Measurements from ENCODE around the gene DLGAP4. TPM values are rescaled to one million over a fixed set of nuclear protein-coding genes. Genes with fewer than 3 reads are reported as not detected.

Gene DLGAP4
- total and polyA plus RNA-seq, 9 of the 15 experiments (the other 6 are each of a cell fraction or from before 2014, with no cell fraction given) = 0.31 to 34.1 (median 4.5) TPM

GRCh38 chr20:36544134-36545018, 238.2 kb downstream of the DLGAP4 start:
- CTCF ChIA-PET (ENCODE audit: low intra/inter-chr PET ratio) = no interaction called here
- intact Hi-C loops (cut with micrococcal nuclease) = loop anchor here (10.0 kb wide), 1 partner anchor 110 kb away; no protein-coding TSS in a partner anchor
- BruUV-seq (replicated peaks) = no TSS peak
- TF ChIP-seq CHD7 (IDR thresholded peaks at IDR 0.05; ENCODE audit: low read depth, low read length) (no peak), ZFP36 (IDR thresholded peaks at IDR 0.05; ENCODE audit: low read depth, low read length, partially characterized antibody) (peak; percentile 52), EP400 (IDR thresholded peaks at IDR 0.05) (no peak), RBM25 (IDR thresholded peaks at IDR 0.05; ENCODE audit: low read depth, low read length, severe bottlenecking) (peak; percentile 36), BCOR (IDR thresholded peaks at IDR 0.05) (0 out of 2 replicates have a peak, but pooled peaks have one; percentile 17), FOXJ3 (CRISPR knock-in tag; IDR thresholded peaks at IDR 0.05) (no peak), KDM1A (IDR thresholded peaks at IDR 0.05) (0 out of 4 replicates have a peak, but pooled peaks of 1 of the 2 experiments have one; percentile 17)
- TF ChIP-seq, protein P1, sequence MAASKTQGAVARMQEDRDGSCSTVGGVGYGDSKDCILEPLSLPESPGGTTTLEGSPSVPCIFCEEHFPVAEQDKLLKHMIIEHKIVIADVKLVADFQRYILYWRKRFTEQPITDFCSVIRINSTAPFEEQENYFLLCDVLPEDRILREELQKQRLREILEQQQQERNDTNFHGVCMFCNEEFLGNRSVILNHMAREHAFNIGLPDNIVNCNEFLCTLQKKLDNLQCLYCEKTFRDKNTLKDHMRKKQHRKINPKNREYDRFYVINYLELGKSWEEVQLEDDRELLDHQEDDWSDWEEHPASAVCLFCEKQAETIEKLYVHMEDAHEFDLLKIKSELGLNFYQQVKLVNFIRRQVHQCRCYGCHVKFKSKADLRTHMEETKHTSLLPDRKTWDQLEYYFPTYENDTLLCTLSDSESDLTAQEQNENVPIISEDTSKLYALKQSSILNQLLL (CRISPR knock-in tag; IDR thresholded peaks at IDR 0.05; ENCODE audit: borderline replicate concordance) = no peak

More at GRCh38 chr20:36544134-36545018, 238.2 kb downstream of the DLGAP4 start:
- Histone ChIP-seq H3K4me3 (no peak overlapping the region), H3K27me3 (ENCODE audit: control insufficient read depth in 2 of 2, insufficient read depth in 2 of 2, low read length in 2 of 2) (no peaks in the 10 kb centered on the region), H3K4me2 (ENCODE audit: insufficient read depth, low read length) (no peak overlapping the region), H3K9me1 (ENCODE audit: control insufficient read depth, insufficient read depth, low read length) (no peaks in the 10 kb centered on the region), H3K9ac (ENCODE audit: insufficient read depth in 1 of 2, low read depth in 2 of 2, low read length in 2 of 2) (peak overlapping the region in 1 of 2 experiments; percentile 71; a peak in 2 of 4 replicates), H3K9me3 (replicated peaks; ENCODE audit: control insufficient read depth, insufficient read depth, low read depth, low read length) (no peaks in the 10 kb centered on the region), H3K79me2 (ENCODE audit: control insufficient read depth, insufficient read depth, low read length) (no peaks in the 10 kb centered on the region), H3K36me3 (ENCODE audit: control insufficient read depth, insufficient read depth, low read length) (no peaks in the 10 kb centered on the region), H3K27ac (ENCODE audit: extremely low read depth, low read depth, low read length) (no peak overlapping the region), H2AFZ (ENCODE audit: low read depth, low read length) (no peak overlapping the region), H3K4me1 (replicated peaks in 1 of 2; ENCODE audit: control insufficient read depth in 2 of 2, insufficient read depth in 2 of 2, low read length in 2 of 2) (peaks cover 0 to 50% of the 10 kb centered on the region in 2 experiments; a peak in 3 of 5 replicates), H4K20me1 (replicated peaks; ENCODE audit: control insufficient read depth, insufficient read depth, low read length) (no peaks in the 10 kb centered on the region)
- DNase-seq (ENCODE audit: extremely low read depth in 1 of 4, low spot score in 3 of 4) = no peak
- in situ Hi-C loops (cut with MboI) = loop anchor here (10.0 kb wide), 1 partner anchor 1470 kb away; no protein-coding TSS in a partner anchor
- FAIRE-seq = no peak
- no peak for ATAC-seq
- 68% methylated on average over 11 of the region's 15 CpGs for WGBS (ENCODE audit: insufficient coverage, low coverage, missing lambda C conversion rate)
- POLR2A ChIA-PET = interaction anchor here (0.7 to 0.8 kb wide), 2 partner anchors 9 to 15 kb away, joined by 3 to 5 read pairs; no protein-coding TSS in a partner anchor

Data from K562 (cell line).